HG03066 (cell line): ENCODE results near the gene PRUNE2.

Source experiments
- ATAC-seq: cut with Tn5 transposase; IDR thresholded peaks from one replicate; pipeline ENCODE4 v1.9.1; 2021; ENCODE audit warnings: low read depth; ENCODE audit not compliant: unreplicated experiment

PRUNE2 gene

DNA sequence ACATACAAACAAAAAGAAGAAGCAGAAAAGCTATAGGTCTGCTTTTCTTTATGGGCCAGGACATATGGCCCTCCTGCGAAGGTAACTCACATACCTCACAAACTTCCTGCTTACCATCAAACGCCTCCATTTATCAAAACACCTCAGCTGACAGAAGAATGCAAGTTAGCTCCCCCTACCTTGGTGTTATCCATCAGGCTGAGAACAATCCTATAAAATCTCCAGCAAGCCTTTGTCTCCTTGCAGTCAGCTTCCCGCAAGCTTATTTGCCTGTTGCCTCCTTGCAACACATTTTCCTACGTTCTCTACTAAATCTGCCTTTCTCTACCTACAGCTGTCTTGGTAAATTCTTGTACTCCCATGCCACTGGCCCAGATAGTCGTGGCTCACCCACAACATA lies 164.4 kb downstream of the PRUNE2 start:
- no peak for ATAC-seq

DNA sequence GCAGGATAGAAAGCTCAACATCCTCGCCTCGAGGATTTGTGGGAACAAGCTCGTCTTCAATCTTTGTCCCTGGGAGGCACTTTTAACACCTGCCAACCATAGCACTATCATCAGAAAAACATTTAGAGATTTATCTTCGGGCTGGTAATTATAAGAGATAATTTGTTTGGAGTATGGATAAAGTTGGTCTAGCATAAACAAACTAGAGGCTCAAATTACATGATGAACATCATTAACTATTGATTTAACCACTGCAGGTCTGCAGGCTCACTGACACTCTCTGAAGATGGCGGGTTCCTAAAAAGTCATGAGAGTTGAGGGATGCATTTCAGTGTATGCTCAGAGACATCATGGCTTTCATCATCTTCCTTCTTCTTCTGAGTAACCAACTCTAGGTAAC lies 167.5 kb downstream of the PRUNE2 start:
- no peak for ATAC-seq

DNA sequence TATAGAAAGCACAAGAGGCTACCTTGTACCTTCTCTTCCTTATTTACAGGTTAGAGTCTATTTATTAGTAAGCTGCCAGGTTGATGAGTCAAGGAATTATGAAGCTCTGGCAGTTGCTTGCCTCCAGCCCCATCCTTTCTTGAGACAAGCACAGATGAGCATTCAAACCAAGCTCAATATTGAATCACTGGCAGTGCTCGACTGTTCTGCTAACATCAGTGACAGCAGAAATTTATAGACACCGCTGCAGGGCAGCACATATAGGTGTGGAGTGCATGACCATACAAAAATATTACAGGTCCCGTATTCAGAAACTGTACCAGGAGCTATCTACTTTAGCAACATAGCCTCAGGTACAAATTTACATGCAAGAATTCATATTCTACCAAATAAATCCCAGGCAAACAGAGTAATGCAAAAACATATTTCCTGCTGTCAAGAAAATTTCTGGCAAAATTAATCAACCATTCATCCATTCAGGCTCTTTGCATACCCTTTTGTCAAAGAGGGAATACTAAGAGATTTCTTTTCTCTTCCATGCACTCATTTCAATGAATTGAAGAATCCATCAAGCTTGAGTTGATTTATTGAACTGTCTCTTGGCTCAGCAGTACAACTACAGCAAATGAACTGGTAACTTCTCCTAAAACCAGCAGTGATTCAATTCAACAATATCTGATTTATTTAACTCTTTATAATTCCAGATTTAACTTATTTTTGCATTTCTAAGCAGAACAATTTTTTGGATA lies 168.6 kb downstream of the PRUNE2 start:
- ATAC-seq: no peak

- no peak for ATAC-seq
Measured at GRCh38 chr9:76734716-76735115, 171.2 kb downstream of the PRUNE2 start.

- ATAC-seq: no peak
Measured at GRCh38 chr9:76733096-76733495, 172.8 kb downstream of the PRUNE2 start.

DNA sequence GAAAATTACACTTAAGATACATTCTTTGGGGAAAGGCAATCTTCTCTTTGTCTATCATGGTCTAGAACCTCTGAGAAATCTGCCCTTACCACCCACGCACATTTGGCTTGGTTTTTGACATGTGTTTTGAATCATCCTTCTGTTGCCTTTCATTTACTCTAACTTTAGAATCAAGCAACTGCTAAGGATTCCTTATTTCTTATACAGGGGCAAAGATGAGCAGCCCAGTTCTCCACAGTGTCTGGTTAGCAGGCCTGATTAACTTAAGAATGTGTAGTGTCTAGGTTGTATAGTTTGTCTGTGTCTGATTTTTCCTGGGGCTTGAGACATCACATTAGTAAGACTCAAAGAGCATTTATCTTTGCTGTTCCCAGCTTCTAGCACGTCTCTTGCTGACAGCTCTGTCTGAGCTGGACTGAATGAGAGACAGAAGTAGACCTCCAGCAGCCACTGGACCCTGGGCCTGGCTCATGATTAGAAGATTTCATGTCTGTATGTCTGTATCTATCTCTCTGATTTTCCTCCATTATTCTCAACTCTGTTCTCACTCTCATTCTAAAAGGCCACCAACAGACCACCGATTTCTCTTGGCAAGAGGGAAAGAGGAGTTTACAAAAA lies 173.5 kb downstream of the PRUNE2 start:
- no peak for ATAC-seq

- no peak for ATAC-seq
Measured at GRCh38 chr9:76730801-76731200, 175.1 kb downstream of the PRUNE2 start.

GRCh38 chr9:76729980-76730737 lies 175.8 kb downstream of the PRUNE2 start:
- no peak for ATAC-seq

DNA sequence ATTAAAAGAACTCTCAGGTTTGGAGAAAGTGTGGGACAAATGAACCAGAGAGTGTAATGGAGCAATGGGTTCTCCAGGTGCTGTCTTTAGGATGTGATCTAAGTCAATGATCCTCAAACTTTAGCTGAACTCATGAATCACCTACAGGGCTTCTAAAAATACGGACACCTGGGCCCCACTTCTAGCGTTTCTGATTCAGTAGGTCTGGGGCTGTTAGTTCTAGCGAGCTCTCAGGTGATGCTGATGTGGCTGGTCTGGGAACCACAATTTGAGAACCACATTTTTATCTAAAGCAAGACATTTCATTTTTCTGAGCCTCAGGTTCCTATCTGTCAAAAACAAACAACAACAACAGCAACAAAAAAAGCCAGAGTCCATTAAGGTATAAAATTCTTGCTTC lies 176.8 kb downstream of the PRUNE2 start:
- ATAC-seq: no peak

DNA sequence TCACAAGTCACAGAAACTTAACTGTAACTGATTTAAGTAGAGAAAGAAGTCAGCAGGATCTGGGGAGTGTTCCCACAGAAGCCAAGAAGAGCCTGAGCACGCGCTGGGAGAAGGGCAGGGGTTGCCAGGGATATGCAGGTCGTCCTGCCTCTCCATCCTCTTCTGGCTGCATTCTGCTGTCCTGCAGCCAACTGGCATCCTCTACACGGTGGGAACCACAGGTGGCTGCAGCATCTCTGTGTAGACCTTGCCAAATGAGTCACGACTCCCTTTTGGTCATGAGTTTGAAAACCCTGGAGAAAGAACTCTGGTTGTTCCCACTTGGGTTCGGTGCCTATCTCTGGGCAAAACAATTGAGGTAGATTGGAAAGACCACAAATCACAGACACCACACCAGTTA lies 180.0 kb downstream of the PRUNE2 start:
- ATAC-seq: no peak

DNA sequence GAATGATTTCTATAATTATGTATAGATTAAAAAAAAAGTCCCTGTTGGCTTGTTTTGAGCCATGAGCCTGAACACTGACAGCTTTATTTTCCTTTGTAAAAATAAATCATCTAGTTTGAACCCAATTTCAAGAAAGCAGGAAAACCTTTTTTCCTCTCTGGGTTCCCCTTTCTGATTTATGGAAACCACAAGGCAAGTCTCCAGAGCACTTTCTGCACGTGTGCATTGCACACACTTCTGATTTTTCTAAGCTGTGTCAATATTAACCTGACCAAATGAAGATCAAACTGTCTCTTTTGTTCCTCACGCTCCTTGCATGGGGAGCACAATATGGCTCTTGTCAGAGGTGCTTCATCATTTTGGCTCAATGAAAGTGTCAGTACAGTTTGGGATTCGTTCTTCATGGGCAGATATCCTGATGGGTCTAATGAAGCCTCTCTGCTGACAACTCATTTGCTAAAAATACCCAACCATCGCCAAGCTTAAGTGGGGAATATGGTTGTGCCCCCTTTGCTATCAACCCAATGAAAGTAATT lies 180.8 kb downstream of the PRUNE2 start:
- no peak for ATAC-seq

- ATAC-seq: no peak
Measured at GRCh38 chr9:76720245-76720644, 185.7 kb downstream of the PRUNE2 start.

- ATAC-seq: no peak
Measured at GRCh38 chr9:76718166-76718565, 187.7 kb downstream of the PRUNE2 start.

GRCh38 chr9:76717613-76718012 lies 188.3 kb downstream of the PRUNE2 start:
- no peak for ATAC-seq

- no peak for ATAC-seq
Measured at GRCh38 chr9:76717176-76717575, 188.7 kb downstream of the PRUNE2 start.

DNA sequence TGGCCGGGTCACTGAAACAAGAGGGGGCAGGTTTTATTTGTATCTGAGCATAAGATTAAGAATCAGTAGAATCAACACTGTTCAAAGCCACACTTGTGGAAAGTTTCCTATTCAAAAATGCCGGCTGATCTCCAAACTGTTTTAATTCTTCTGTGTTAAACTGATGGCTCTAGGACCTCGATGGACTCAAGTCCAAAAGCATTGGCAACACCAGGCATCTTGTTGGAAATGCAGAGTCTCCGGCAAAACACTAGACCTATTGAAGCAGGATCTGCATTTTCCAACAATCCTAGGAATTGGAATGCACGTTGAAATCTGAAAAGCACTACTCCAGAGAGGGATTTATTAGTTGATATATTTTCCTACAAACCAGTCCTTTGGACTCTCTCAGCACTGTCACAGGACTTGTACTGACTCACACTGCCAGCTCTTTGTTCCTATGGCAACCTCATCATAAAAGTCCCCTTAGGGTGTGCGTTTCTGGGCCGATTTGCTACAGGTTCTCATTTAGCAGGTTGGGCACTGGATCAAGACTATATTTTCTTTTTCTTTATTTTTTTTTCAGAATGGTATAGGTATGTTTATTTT lies 189.7 kb downstream of the PRUNE2 start:
- ATAC-seq: no peak

- no peak for ATAC-seq
Measured at GRCh38 chr9:76713381-76713780, 192.5 kb downstream of the PRUNE2 start.

DNA sequence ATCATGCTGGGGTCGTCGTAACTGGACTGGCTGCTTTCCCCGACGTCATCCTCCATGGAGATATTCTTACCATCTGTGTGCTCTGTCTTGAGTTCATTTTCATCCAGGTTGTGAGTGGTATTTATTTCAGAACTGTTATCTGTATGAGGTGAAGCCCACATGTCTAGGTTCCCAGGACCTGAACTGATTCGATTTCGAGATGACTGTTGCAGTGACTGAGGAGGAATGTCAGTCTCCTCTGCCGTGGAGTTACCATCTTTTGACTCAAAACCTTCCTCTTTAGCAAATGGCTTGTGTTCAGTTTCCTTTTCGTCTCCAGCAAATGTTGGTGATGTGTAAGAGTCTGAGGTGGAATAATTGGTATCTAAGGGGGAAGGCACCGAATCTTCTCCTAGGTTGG lies 196.9 kb downstream of the PRUNE2 start:
- no peak for ATAC-seq

DNA sequence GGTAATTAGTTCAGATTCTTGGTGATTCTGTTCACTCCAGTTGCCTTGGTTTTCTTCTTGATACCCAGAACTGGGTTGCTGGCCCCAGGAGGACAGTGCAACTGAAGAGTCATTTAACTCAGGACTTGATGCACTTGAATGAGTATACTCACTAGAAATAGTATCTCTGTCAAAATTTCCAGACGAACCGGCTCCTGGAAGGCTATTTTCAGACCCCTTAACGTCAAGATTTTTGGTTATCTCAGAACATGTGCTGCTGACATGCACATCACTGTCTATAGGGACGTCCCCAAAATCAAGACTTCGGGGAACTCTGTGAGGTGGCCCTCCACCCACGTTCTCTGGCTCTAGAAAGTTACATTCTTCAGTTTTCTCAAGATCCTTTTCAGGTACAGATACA lies 198.4 kb downstream of the PRUNE2 start:
- no peak for ATAC-seq

DNA sequence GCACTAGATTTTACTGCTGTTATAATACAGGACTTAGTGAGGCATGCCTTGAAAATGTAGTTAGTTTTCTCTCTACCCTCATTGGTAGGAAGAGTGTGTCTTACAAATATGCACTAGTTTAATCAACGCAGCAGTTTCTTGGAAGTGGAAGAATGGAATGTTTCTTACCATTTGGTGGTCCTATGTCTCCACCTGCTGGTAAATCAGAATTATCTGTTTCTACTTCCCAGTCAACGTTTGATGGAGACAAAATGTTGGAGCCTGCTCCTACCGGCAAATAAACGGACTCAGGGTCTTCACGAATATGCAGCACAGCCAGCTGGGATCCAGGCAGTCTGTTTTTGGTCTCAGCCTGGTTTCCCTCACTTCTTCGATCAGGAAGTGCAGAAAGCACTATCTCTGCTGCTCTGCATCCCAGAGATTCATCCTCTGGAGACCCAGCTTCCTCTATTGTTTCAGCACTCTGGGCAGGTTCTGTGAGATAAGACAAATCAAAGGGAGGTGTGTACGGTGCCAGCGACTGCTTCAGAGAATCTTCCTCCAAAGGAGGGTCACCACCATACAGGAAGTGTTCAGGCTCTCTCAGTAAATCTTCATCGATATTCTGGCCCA lies 201.2 kb downstream of the PRUNE2 start:
- ATAC-seq: no peak

DNA sequence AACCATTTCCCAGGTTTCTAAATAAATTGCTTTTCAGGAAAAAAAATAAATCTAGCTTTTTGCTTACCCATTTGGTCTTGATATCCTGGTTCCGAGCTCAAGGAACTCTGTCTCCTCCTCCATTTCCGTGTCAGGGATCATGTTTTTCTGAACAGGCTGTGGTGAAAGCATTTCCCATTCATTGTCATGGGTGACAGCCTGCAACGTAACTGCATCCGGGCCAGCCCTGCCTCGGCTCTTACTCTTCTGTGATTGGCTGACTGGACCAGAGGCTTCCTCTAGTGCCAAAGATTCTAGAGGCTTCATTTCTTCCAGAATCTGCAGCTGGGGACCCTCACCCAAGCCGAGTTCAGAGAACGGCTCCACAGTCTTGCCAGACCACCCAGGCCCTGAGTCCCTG lies 202.6 kb downstream of the PRUNE2 start:
- ATAC-seq: no peak
